Heart right ventricle (tissue), 16 donors: ENCODE measurements around the gene SLC13A4. TPM values are rescaled to one million over a fixed set of nuclear protein-coding genes. Genes with fewer than 3 reads are reported as not detected.

Experiments
- ATAC-seq, 8 donors: fragments of 200-7000 bp; cut with Tn5 transposase; one replicate each; pipeline ENCODE4 v1.9.1; 2020; ENCODE audit warnings: mild to moderate bottlenecking in 8 of 8, moderate library complexity in 8 of 8, moderate number of reproducible peaks in 1 of 8
- DNase-seq, 2 donors: peaks; one replicate each; pipeline ENCODE4 v3.0.0-alpha.2; 2020
- H3K27ac ChIP-seq, 10 donors: fragments of 200-600 bp; sonication (generic) in 2 of 10; one replicate each; pipeline versions ENCODE4 v1.5.0 to v1.8.0; 2020 to 2022; ENCODE audit warnings: mild to moderate bottlenecking in 3 of 10
- H3K27me3 ChIP-seq, 7 donors: fragments of 200-600 bp; one replicate each; pipeline ENCODE4 v1.8.0; 2021 to 2022; ENCODE audit warnings: mild to moderate bottlenecking in 2 of 7
- H3K36me3 ChIP-seq, 9 donors: fragments of 200-600 bp; sonication (generic) in 1 of 9; one replicate each; pipeline versions ENCODE4 v1.5.0 to v1.8.0; 2020 to 2022; ENCODE audit warnings: mild to moderate bottlenecking in 2 of 9
- H3K4me1 ChIP-seq, 9 donors: fragments of 200-600 bp; sonication (generic) in 1 of 9; one replicate each; pipeline versions ENCODE4 v1.5.0 to v1.8.0; 2020 to 2022; ENCODE audit warnings: mild to moderate bottlenecking in 4 of 9
- H3K4me3 ChIP-seq, 10 donors: fragments of 200-600 bp; sonication (generic) in 2 of 10; one replicate each; pipeline versions ENCODE4 v1.5.0 to v1.8.0; 2020 to 2022; ENCODE audit warnings: mild to moderate bottlenecking in 7 of 10, moderate library complexity in 2 of 10
- H3K9me3 ChIP-seq, 11 donors: fragments of 200-600 bp in 10 of 11; sonication (generic) in 2 of 11; one replicate each; pipeline versions ENCODE4 v1.5.0 to v1.8.0; 2013 to 2022; ENCODE audit warnings: mild to moderate bottlenecking in 2 of 11, control low read depth in 1 of 11, moderate library complexity in 1 of 11
- CTCF ChIP-seq, 9 donors: fragments of 200-600 bp; sonication (generic) in 2 of 9; IDR thresholded peaks; one replicate each; pipeline versions ENCODE4 v1.5.0 to v1.8.0; 2021 to 2022; ENCODE audit warnings: antibody characterized with exemption in 9 of 9, mild to moderate bottlenecking in 5 of 9, moderate library complexity in 1 of 9
- WGBS, 2 donors: extraction: QIAGEN DNeasy Blood & Tissue Kit; methylation state at CpG; one replicate each; pipeline ENCODE4 v1.1.7; 2013; ENCODE audit warnings: inconsistent platforms in 1 of 2; 5-methylcytosine and 5-hydroxymethylcytosine counted together
- intact Hi-C, 10 donors: fragments of 100-400 bp; cut with DNase I; formaldehyde crosslinking; loops; one replicate each; pipeline versions ENCODE4 v1.11.1 to v1.14.2; 2022
- polyA plus RNA-seq, 2 donors: library from polyadenylated mRNA; stranded (reverse); fragments of 200-250 nt; gene quantifications; one replicate each; pipeline ENCODE4 v1.2.3, GENCODE V29; 2013
- total RNA-seq, 10 donors: library from RNA; stranded (reverse); fragmentation: NEBNext Ultra II Directional in 3 of 10; extraction: Animal tissue kit (Norgen Biotek cat#: 25700) in 3 of 10; gene quantifications; one replicate each; pipeline versions ENCODE4 v1.2.1 to v1.2.4, GENCODE V29; 2021 to 2023
- donor health status: Arrhythmogenic right ventricular cardiomyopathy.
- donor health status: ischemic (EF 13 %, LVEDD 7.1; RV severe dilation, severe dysfunction).
- donor health status: healthy with polysubstance abuse.
- donor health status: DM: no; HTN: yes; CAD: no.
- donor health status: DM: no; HTN: no; CAD: no.
- donor health status: ischemic (EF 25% LVEDD 6.9; RV normal size, moderate dysfunction).
- donor health status: ischemic (EF 25% LVEDD 5.7; RV mildly dilated, moderate dysfunction).
- donor health status: healthy.
- donor health status: DM: yes; HTN: yes; CAD: no.
- donor health status: Ischemic cardiomyopathy.
- donor health status: ischemic (EF 35%, LVEDD 5.7; RV mildly dilated, moderate dysfunction).
- donor health status: nonischemic (EF 11% LVEDD 7.7; RV severe dilation, severe dysfunction).
- donor health status: DM: yes; HTN: yes; CAD: no.
- donor health status: PGD.
- donor health status: ischemic (EF 29% LVEDD 5.4; RV normal size, mild dysfunction).
- donor health status: nonischemic (EF 23%, LVEDD 6.1; RV moderate dilation, normal function).

The SLC13A4 gene
- total and polyA plus RNA-seq, 12 donors = 0.08 to 2.8 (median 0.56) TPM; not detected in 2

GRCh38 chr7:135773464-135773863 is 45.5 kb upstream of the SLC13A4 start:
- Histone ChIP-seq H3K27me3 (no peaks in the 10 kb centered on the region), H3K9me3 (peaks cover 0 to 11% (median 8%) of the 10 kb centered on the region in 11 donors), H3K36me3 (no peaks in the 10 kb centered on the region), H3K27ac (peak overlapping the region in 8 of 10 donors; percentile 12 to 91 (median 78)), H3K4me3 (no peak overlapping the region), H3K4me1 (peaks cover 2 to 53% (median 22%) of the 10 kb centered on the region in 9 donors)
- WGBS, 2 donors = 78 to 87% methylated on average over 5 of the region's 5 CpGs
- no peak for TF ChIP-seq CTCF (IDR thresholded peaks at IDR 0.05)
- DNase-seq = no peak
- ATAC-seq = no peak
- intact Hi-C loops = loop anchor here in 1 of 10 donors (5.0 kb wide), 1 partner anchor 101 kb away; no protein-coding TSS in a partner anchor

GRCh38 chr7:135772639-135773222 is 44.7 kb upstream of the SLC13A4 start:
- intact Hi-C loops = loop anchor here in 1 of 10 donors (5.0 kb wide), 1 partner anchor 100 kb away; no protein-coding TSS in a partner anchor
- 59 to 66% methylated on average over 8 of the region's 8 CpGs for WGBS, 2 donors
- Histone ChIP-seq H3K4me3 (no peak overlapping the region), H3K27me3 (no peaks in the 10 kb centered on the region), H3K9me3 (peaks cover 0 to 4% (median 2%) of the 10 kb centered on the region in 11 donors), H3K4me1 (peaks cover 5 to 61% (median 27%) of the 10 kb centered on the region in 9 donors), H3K27ac (peak overlapping the region in 7 of 10 donors; percentile 30 to 91 (median 80)), H3K36me3 (no peaks in the 10 kb centered on the region)
- DNase-seq (no peak), ATAC-seq (no peak)
- no peak for TF ChIP-seq CTCF (IDR thresholded peaks at IDR 0.05)

- 76 to 88% methylated on average over 4 of the region's 4 CpGs for WGBS, 2 donors
- Histone ChIP-seq H3K9me3 (no peaks in the 10 kb centered on the region), H3K27ac (peak overlapping the region in 5 of 10 donors; percentile 30 to 91 (median 83)), H3K4me3 (no peak overlapping the region), H3K36me3 (no peaks in the 10 kb centered on the region), H3K4me1 (peaks cover 5 to 67% (median 27%) of the 10 kb centered on the region in 9 donors), H3K27me3 (no peaks in the 10 kb centered on the region)
- intact Hi-C loops = loop anchor here in 1 of 10 donors (5.0 kb wide), 1 partner anchor 100 kb away; no protein-coding TSS in a partner anchor
- TF ChIP-seq CTCF (IDR thresholded peaks at IDR 0.05) = no peak
- DNase-seq (no peak), ATAC-seq (peak in 1 of 8 donors; percentile 38)
Observed at GRCh38 chr7:135771961-135772638, 44.1 kb upstream of the SLC13A4 start.

GRCh38 chr7:135771051-135771450 is 43.1 kb upstream of the SLC13A4 start:
- ATAC-seq (no peak), DNase-seq (no peak)
- no peak for TF ChIP-seq CTCF (IDR thresholded peaks at IDR 0.05)
- Histone ChIP-seq H3K27me3 (no peaks in the 10 kb centered on the region), H3K36me3 (no peaks in the 10 kb centered on the region), H3K4me1 (peaks cover 5 to 76% (median 27%) of the 10 kb centered on the region in 9 donors), H3K9me3 (no peaks in the 10 kb centered on the region), H3K27ac (peak overlapping the region in 2 of 10 donors; percentile 67 to 91), H3K4me3 (no peak overlapping the region)
- intact Hi-C loops = loop anchor here in 1 of 10 donors (5.0 kb wide), 1 partner anchor 99 kb away; no protein-coding TSS in a partner anchor
- 92 to 94% methylated on average over 1 of the region's 1 CpG for WGBS, 2 donors
